GM23338 (cell line): ENCODE measurements around the gene PLA2R1.

Source experiments
- CREB1 ChIP-seq: fragments of 250-450 bp; sonication (Bioruptor Pico); IDR thresholded peaks from 2 replicates; pipeline ENCODE4 v1.5.0; 2020; ENCODE audit warnings: low read depth, mild to moderate bottlenecking, moderate library complexity
- CTCF ChIP-seq, 2 experiments: fragments of 200-600 bp in 1 of 2; sonication (generic) in 1 of 2; conservative IDR thresholded peaks; 2 replicates each; pipeline versions ENCODE4 v1.5.1 to v1.6.1; 2016 to 2017; ENCODE audit warnings: antibody characterized with exemption in 2 of 2, low read depth in 2 of 2, mild to moderate bottlenecking in 2 of 2, moderate library complexity in 1 of 2
- EZH2 ChIP-seq: fragments of 200-600 bp; sonication (generic); IDR thresholded peaks from one replicate; pipeline ENCODE4 v1.8.0; 2017; ENCODE audit warnings: antibody characterized with exemption, mild to moderate bottlenecking, low read depth; ENCODE audit not compliant: unreplicated experiment
- EZH2phosphoT487 ChIP-seq: fragments of 200-600 bp; sonication (generic); IDR thresholded peaks from one replicate; pipeline ENCODE4 v1.8.1; 2018; ENCODE audit warnings: antibody characterized with exemption; ENCODE audit not compliant: unreplicated experiment
- JUNB ChIP-seq: IDR thresholded peaks from one replicate; pipeline ENCODE4 v1.6.1; 2016; ENCODE audit warnings: antibody characterized with exemption; ENCODE audit not compliant: unreplicated experiment
- NANOG ChIP-seq: IDR thresholded peaks from 2 replicates; pipeline ENCODE4 v1.6.1; 2016; ENCODE audit warnings: antibody characterized with exemption, borderline replicate concordance
- POLR2AphosphoS5 ChIP-seq: IDR thresholded peaks from 2 replicates; pipeline ENCODE4 v1.6.1; 2016; ENCODE audit warnings: antibody characterized with exemption, low read depth
- STAT1 ChIP-seq: IDR thresholded peaks from one replicate; pipeline ENCODE4 v1.6.1; 2016; ENCODE audit warnings: antibody characterized with exemption; ENCODE audit not compliant: unreplicated experiment
- ZNF114 ChIP-seq: fragments of 250-450 bp; sonication (Bioruptor Pico); IDR thresholded peaks from 2 replicates; pipeline ENCODE4 v1.5.0; 2020; ENCODE audit warnings: mild to moderate bottlenecking, moderate library complexity
- ZNF331 ChIP-seq: fragments of 250-450 bp; sonication (Bioruptor Pico); IDR thresholded peaks from 2 replicates; pipeline ENCODE4 v1.5.0; 2020; ENCODE audit warnings: low read depth, mild to moderate bottlenecking, moderate library complexity
- TF ChIP-seq, protein P1 (sequence below): IDR thresholded peaks from one replicate; pipeline ENCODE4 v1.6.1; 2018; ENCODE audit warnings: antibody characterized with exemption; ENCODE audit not compliant: unreplicated experiment
- TF ChIP-seq, protein P2 (sequence below): IDR thresholded peaks from 2 replicates; pipeline ENCODE4 v1.6.1; 2016; ENCODE audit warnings: antibody characterized with exemption
- TF ChIP-seq, protein P3 (sequence below): fragments of 250-450 bp; sonication (Bioruptor Pico); IDR thresholded peaks from 2 replicates; pipeline ENCODE4 v1.5.0; 2020; ENCODE audit warnings: mild to moderate bottlenecking, moderate library complexity

DNA sequence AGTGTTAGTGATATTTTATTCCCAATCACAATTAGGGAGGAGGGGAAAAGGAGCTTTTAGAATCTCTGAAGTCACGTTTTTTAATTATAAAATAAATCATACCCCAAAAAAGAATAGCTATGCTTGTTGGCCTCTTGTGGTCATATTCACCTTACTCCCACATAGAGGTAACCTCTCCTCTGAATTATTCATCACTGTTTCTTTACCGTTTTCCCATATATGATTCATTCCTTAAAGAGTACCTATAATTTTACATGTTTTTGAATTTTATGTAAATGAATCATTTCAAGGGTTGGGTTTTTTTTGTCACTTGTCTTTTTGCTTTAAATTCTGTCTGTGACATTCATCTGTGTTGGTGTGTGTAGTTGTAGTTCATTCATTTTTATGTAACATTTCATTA, 153.8 kb downstream of the PLA2R1 start:
- no peak for TF ChIP-seq EZH2phosphoT487
- no peak for TF ChIP-seq POLR2AphosphoS5
- TF ChIP-seq JUNB = no peak
- no peak for TF ChIP-seq CTCF (conservative IDR thresholded peaks at IDR 0.05; ENCODE audit: low read depth in 2 of 2)
- no peak for TF ChIP-seq EZH2
- TF ChIP-seq, protein P1, sequence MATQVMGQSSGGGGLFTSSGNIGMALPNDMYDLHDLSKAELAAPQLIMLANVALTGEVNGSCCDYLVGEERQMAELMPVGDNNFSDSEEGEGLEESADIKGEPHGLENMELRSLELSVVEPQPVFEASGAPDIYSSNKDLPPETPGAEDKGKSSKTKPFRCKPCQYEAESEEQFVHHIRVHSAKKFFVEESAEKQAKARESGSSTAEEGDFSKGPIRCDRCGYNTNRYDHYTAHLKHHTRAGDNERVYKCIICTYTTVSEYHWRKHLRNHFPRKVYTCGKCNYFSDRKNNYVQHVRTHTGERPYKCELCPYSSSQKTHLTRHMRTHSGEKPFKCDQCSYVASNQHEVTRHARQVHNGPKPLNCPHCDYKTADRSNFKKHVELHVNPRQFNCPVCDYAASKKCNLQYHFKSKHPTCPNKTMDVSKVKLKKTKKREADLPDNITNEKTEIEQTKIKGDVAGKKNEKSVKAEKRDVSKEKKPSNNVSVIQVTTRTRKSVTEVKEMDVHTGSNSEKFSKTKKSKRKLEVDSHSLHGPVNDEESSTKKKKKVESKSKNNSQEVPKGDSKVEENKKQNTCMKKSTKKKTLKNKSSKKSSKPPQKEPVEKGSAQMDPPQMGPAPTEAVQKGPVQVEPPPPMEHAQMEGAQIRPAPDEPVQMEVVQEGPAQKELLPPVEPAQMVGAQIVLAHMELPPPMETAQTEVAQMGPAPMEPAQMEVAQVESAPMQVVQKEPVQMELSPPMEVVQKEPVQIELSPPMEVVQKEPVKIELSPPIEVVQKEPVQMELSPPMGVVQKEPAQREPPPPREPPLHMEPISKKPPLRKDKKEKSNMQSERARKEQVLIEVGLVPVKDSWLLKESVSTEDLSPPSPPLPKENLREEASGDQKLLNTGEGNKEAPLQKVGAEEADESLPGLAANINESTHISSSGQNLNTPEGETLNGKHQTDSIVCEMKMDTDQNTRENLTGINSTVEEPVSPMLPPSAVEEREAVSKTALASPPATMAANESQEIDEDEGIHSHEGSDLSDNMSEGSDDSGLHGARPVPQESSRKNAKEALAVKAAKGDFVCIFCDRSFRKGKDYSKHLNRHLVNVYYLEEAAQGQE = no peak
- no peak for TF ChIP-seq CREB1
- TF ChIP-seq, protein P2, sequence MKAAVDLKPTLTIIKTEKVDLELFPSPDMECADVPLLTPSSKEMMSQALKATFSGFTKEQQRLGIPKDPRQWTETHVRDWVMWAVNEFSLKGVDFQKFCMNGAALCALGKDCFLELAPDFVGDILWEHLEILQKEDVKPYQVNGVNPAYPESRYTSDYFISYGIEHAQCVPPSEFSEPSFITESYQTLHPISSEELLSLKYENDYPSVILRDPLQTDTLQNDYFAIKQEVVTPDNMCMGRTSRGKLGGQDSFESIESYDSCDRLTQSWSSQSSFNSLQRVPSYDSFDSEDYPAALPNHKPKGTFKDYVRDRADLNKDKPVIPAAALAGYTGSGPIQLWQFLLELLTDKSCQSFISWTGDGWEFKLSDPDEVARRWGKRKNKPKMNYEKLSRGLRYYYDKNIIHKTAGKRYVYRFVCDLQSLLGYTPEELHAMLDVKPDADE = no peak
- TF ChIP-seq, protein P3, sequence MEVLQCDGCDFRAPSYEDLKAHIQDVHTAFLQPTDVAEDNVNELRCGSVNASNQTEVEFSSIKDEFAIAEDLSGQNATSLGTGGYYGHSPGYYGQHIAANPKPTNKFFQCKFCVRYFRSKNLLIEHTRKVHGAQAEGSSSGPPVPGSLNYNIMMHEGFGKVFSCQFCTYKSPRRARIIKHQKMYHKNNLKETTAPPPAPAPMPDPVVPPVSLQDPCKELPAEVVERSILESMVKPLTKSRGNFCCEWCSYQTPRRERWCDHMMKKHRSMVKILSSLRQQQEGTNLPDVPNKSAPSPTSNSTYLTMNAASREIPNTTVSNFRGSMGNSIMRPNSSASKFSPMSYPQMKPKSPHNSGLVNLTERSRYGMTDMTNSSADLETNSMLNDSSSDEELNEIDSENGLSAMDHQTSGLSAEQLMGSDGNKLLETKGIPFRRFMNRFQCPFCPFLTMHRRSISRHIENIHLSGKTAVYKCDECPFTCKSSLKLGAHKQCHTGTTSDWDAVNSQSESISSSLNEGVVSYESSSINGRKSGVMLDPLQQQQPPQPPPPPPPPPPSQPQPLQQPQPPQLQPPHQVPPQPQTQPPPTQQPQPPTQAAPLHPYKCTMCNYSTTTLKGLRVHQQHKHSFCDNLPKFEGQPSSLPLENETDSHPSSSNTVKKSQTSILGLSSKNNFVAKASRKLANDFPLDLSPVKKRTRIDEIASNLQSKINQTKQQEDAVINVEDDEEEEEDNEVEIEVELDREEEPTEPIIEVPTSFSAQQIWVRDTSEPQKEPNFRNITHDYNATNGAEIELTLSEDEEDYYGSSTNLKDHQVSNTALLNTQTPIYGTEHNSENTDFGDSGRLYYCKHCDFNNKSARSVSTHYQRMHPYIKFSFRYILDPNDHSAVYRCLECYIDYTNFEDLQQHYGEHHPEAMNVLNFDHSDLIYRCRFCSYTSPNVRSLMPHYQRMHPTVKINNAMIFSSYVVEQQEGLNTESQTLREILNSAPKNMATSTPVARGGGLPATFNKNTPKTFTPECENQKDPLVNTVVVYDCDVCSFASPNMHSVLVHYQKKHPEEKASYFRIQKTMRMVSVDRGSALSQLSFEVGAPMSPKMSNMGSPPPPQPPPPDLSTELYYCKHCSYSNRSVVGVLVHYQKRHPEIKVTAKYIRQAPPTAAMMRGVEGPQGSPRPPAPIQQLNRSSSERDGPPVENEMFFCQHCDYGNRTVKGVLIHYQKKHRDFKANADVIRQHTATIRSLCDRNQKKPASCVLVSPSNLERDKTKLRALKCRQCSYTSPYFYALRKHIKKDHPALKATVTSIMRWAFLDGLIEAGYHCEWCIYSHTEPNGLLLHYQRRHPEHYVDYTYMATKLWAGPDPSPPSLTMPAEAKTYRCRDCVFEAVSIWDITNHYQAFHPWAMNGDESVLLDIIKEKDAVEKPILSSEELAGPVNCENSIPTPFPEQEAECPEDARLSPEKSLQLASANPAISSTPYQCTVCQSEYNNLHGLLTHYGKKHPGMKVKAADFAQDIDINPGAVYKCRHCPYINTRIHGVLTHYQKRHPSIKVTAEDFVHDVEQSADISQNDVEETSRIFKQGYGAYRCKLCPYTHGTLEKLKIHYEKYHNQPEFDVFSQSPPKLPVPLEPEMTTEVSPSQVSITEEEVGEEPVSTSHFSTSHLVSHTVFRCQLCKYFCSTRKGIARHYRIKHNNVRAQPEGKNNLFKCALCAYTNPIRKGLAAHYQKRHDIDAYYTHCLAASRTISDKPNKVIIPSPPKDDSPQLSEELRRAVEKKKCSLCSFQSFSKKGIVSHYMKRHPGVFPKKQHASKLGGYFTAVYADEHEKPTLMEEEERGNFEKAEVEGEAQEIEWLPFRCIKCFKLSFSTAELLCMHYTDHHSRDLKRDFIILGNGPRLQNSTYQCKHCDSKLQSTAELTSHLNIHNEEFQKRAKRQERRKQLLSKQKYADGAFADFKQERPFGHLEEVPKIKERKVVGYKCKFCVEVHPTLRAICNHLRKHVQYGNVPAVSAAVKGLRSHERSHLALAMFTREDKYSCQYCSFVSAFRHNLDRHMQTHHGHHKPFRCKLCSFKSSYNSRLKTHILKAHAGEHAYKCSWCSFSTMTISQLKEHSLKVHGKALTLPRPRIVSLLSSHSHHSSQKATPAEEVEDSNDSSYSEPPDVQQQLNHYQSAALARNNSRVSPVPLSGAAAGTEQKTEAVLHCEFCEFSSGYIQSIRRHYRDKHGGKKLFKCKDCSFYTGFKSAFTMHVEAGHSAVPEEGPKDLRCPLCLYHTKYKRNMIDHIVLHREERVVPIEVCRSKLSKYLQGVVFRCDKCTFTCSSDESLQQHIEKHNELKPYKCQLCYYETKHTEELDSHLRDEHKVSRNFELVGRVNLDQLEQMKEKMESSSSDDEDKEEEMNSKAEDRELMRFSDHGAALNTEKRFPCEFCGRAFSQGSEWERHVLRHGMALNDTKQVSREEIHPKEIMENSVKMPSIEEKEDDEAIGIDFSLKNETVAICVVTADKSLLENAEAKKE (CRISPR knock-in tag) = no peak
- no peak for TF ChIP-seq STAT1
- TF ChIP-seq ZNF114 (CRISPR knock-in tag) = no peak
- no peak for TF ChIP-seq ZNF331 (CRISPR knock-in tag)
- no peak for TF ChIP-seq NANOG
